Measurements from ENCODE around the gene BNIPL. TPM values are rescaled to one million over a fixed set of nuclear protein-coding genes. Genes with fewer than 3 reads are reported as not detected.

The BNIPL gene
- total and polyA plus RNA-seq, 2 of the 4 experiments (the other 2 are of a cell fraction): under 0.01 to 0.38 TPM

DNA sequence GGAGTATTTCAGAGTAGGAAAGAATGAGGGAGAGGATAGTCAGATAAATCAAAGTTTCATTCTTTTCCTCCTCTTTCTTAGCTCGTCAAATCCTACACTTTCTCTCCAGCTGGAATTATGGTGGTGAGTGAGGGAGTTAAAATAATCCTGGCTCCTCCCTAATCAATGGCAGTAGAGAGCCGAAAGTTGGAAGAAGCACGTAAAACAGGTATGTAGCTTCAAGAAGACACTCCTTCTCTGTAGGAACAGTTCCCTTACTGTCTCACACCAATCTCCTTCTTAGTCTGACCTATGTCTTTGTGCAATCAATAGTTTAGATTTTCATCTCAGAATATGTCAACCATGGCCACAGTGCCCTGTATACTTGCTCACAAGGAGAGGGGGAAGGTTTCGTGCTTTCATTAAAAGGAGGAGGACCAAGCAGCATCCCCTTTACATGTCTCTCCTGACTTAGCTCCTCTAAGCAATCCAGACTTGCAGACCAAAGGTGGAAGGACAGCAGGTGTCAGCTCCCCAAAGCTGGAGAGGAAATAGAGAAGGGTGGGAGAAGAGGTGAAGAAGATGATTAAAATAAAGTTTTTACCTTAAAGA, 30.6 kb upstream of the BNIPL start:
- H4K5ac ChIP-seq (ENCODE audit: low read depth, low read length): peak overlapping the region; percentile 70; the same call in 1 of the 2 replicates
- H4K20me1 ChIP-seq (ENCODE audit: insufficient read depth, low read length): no peaks in the 10 kb centered on the region
- H3K79me1 ChIP-seq (ENCODE audit: low read depth in 1 of 2, low read length in 2 of 2): peaks cover 11 to 40% of the 10 kb centered on the region in 2 experiments
- peaks cover 9% of the 10 kb centered on the region; the same call in 1 of the 2 replicates for H3K36me3 ChIP-seq (ENCODE audit: control insufficient read depth, insufficient read depth, low read length)
- peak overlapping the region; percentile 87 for H3K14ac ChIP-seq (replicated peaks; ENCODE audit: low read depth, low read length)
- no TSS peak for BruUV-seq (replicated peaks)
- DNase-seq (no peak), ATAC-seq (ENCODE audit: low read depth) (no peak)
- H3K4ac ChIP-seq (ENCODE audit: low read depth, low read length): peak overlapping the region; percentile 82
- H4K8ac ChIP-seq (ENCODE audit: low read depth in 2 of 2, low read length in 2 of 2): peak overlapping the region; percentile 57 to 81
- H3K18ac ChIP-seq (ENCODE audit: low read depth, low read length): peak overlapping the region; percentile 62
- no peak overlapping the region; the same call in 1 of the 3 replicates for H2BK15ac ChIP-seq (ENCODE audit: low read depth, low read length)
- intact Hi-C loops (cut with micrococcal nuclease) (loop anchor here (5.0 to 10.0 kb wide), 2 partner anchors 56 to 441 kb away; partner anchors contain the start of gene MLLT11), dilution Hi-C loops (cut with HindIII; ENCODE audit: low sequenced_read_pairs, unreplicated experiment) (no loop called here), in situ Hi-C loops (cut with MboI; ENCODE audit: low sequenced_read_pairs) (no loop called here)
- H2BK120ac ChIP-seq (ENCODE audit: low read depth, low read length): peak overlapping the region; percentile 82; the same call in 1 of the 2 replicates
- peak overlapping the region; percentile 88 for H3K9ac ChIP-seq (ENCODE audit: low read depth, low read length)
- peak overlapping the region; percentile 80 for H3K27ac ChIP-seq (ENCODE audit: insufficient read depth, low read length)
- peak overlapping the region; percentile 82 for H2AK9ac ChIP-seq (replicated peaks; ENCODE audit: low read depth, low read length, poor library complexity)
- H2AK5ac ChIP-seq (ENCODE audit: low read depth, low read length): peak overlapping the region; percentile 37; the same call in 1 of the 2 replicates
- H2BK20ac ChIP-seq (ENCODE audit: low read depth, low read length): no peak overlapping the region
- no CpG with 5 or more reads among the region's 4 CpGs for WGBS, 2 experiments (ENCODE audit: extremely low coverage in 2 of 2, insufficient read length in 1 of 2)
- H3K23ac ChIP-seq (ENCODE audit: low read depth, low read length): peak overlapping the region; percentile 83; the same call in 1 of the 2 replicates
- TF ChIP-seq RAD21 (IDR thresholded peaks at IDR 0.05; ENCODE audit: low read length) (no peak), MAZ (IDR thresholded peaks at IDR 0.05; ENCODE audit: borderline replicate concordance, low read depth, low read length) (no peak), RCOR1 (IDR thresholded peaks at IDR 0.05; ENCODE audit: insufficient replicate concordance, low read length) (no peak), RFX5 (IDR thresholded peaks at IDR 0.05; ENCODE audit: low read depth, low read length) (no peak), SMC3 (IDR thresholded peaks at IDR 0.05; ENCODE audit: low read depth, low read length) (no peak), CEBPB (IDR thresholded peaks at IDR 0.05; ENCODE audit: low read depth, low read length) (no peak)
- TF ChIP-seq, protein P1, sequence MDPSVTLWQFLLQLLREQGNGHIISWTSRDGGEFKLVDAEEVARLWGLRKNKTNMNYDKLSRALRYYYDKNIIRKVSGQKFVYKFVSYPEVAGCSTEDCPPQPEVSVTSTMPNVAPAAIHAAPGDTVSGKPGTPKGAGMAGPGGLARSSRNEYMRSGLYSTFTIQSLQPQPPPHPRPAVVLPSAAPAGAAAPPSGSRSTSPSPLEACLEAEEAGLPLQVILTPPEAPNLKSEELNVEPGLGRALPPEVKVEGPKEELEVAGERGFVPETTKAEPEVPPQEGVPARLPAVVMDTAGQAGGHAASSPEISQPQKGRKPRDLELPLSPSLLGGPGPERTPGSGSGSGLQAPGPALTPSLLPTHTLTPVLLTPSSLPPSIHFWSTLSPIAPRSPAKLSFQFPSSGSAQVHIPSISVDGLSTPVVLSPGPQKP (IDR thresholded peaks at IDR 0.05; ENCODE audit: borderline replicate concordance, low read depth, low read length): no peak
- peak overlapping the region; percentile 79 for H3K4me2 ChIP-seq (ENCODE audit: low read depth, low read length)
- peak overlapping the region; percentile 93 for H2AFZ ChIP-seq (replicated peaks; ENCODE audit: low read length, poor library complexity)
- POLR2A ChIA-PET (ENCODE audit: unreplicated experiment): interaction anchor here (1.0 kb wide), 1 partner anchor 42 kb away, joined by 4 read pairs; the partner anchor contains the start of gene C1orf56
- H3K9me3 ChIP-seq (ENCODE audit: control insufficient read depth, insufficient read depth, low read length): no peaks in the 10 kb centered on the region
- no peaks in the 10 kb centered on the region for H3K27me3 ChIP-seq (ENCODE audit: control insufficient read depth, insufficient read depth, low read length)
- peak overlapping the region; percentile 47 for H3K4me3 ChIP-seq (ENCODE audit: insufficient read depth, low read depth, low read length)
- CTCF ChIA-PET: interaction anchor here (0.5 to 2.3 kb wide), 7 partner anchors 9 to 628 kb away, joined by 3 to 24 read pairs (median 6); partner anchors contain the start of gene ANXA9
- peak overlapping the region; percentile 75 for H2BK5ac ChIP-seq (ENCODE audit: low read depth, low read length, poor library complexity, severe bottlenecking)
- peaks cover 8% of the 10 kb centered on the region for H3K4me1 ChIP-seq (ENCODE audit: control insufficient read depth, insufficient read depth, low read length)
- peaks cover 11% of the 10 kb centered on the region for H3K9me1 ChIP-seq (ENCODE audit: insufficient read depth, low read length)
- H3K56ac ChIP-seq (ENCODE audit: extremely low read depth, insufficient read depth, low read length): no peak overlapping the region
- H4K91ac ChIP-seq (ENCODE audit: insufficient read depth, low read depth, low read length): peak overlapping the region; percentile 76
